HG03354 (cell line): ENCODE measurements around the gene OLFM1.

ENCODE experiments used
- ATAC-seq: cut with Tn5 transposase; IDR thresholded peaks from one replicate; pipeline ENCODE4 v1.9.1; 2021; ENCODE audit warnings: mild to moderate bottlenecking; ENCODE audit not compliant: unreplicated experiment, poor library complexity, severe bottlenecking

The OLFM1 gene

DNA sequence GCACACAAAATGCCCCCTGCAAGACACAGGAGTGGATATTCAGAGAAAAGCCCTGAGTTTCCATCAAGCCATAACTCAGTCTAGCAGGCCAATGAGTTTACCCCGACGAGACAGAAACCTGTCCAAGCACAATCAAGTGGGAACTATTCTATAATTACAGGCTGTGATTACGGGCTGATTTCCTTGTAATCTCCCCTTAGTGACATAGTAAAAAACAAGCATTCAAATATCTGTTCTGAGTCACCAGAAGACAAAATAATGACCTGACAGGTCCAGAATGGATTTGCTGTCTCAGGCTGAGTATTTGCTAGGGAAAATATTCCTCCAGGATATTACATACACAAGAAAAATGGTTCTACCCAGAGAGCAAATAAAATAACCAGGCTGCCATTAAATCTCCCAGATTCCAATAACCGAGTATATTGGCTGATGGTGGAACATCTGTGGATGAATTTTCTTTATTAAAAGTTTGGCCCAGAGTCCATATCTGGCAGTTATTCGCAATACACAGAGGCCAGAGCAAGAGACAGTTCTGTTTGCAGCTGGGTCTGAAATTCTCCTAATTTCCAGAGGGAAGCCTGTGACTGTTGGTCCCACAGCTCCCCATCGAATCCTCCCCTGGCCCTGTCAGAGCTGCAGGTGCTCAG lies 35.8 kb downstream of the OLFM1 start:
- no peak for ATAC-seq

DNA sequence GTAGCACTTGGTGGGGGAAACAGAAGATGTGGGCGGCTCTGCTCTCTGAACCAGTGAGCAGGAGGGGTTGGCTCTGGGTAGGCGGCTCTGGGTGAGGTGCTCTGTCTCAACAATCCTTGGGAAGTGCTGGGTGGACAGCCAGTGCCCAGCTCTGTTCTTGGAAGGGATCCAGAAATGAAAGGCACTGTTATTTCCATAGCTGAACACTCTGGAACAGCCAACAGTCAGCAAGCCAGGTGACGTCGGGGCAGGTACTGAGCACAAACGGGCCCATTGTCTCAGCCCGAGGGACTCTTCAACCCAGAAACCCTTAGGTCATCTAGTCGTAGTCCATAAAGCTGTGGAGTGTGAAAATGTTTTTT lies 36.3 kb downstream of the OLFM1 start:
- no peak for ATAC-seq

DNA sequence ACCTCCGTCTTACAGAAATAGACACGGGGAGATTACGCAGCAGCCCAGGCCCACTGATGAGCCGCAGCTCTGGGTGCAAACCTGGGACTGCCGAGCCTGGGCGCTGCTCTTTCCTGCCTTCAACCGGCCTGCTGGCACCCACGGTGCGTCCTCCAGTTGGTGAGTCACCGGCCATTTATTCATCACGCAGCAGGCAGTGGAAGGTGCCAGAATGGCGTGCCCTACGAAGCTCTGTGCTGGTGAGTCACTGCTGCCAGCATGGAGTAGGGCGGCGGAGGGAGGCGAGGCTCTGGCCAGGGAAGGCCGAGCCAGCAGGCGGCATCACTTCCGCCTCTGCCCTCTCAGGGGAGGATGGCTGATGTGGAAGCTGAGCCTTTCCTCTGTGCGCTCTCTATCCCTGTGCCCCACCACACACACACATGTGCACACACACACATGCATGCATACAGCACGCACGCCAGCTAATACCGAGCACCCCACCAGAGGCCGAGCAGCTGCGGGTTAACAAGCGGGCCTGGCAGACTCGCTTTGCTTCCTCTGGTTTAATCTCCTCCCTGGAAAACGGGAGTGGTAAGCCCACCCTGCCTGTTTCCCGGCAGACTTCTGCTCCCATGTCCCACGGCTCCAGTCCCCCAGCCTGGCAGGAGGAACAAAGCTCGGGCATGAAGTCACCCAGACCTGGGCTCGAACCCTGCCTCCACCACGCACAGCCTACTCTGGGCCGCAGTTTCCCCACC lies 39.2 kb downstream of the OLFM1 start:
- no peak for ATAC-seq

DNA sequence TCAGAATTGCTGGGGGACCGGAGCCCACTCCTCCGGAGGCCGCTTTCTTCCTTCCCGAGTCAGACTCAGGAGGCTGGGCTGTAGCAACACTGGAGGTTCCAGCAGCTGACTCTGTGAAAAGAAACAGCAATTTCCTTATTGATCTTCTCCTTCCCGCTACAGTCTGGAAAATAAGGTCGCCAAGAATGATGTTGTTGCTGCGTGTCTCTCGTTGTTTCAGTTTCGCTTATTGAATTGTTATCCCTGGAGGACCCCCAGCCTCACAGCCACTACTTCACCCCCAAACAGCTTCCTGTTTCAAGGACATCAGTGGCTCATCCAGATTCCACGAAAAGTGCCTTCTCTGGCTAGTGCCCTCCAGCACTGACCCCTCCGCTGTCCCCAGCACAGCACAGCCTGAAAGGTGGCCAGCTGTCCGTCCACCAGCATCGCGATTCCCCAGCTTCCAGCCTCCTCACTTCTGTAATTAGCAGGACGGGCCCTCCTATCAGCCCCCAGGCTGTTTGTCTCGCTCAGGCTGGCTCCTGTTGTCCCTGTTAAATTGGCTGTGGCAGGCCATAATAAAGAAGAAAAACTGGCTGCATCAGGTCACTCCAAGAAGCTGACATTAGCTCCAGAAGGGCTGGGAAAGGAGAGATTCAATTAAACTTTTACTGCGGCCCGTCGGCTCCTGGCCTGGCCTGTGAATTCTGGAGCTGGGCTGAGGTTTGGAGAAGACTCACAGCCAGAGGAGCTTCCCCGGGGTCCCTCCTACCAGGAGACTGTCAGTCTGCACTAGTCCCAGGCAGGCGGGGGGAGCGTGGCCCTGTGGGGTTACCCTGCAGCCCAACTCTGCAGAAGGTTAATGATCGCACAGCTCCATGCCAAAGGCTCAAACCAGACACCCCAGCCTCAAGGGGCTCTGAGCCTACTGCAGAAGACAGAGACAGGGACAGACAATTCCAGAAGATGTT lies 40.5 kb downstream of the OLFM1 start:
- no peak for ATAC-seq

DNA sequence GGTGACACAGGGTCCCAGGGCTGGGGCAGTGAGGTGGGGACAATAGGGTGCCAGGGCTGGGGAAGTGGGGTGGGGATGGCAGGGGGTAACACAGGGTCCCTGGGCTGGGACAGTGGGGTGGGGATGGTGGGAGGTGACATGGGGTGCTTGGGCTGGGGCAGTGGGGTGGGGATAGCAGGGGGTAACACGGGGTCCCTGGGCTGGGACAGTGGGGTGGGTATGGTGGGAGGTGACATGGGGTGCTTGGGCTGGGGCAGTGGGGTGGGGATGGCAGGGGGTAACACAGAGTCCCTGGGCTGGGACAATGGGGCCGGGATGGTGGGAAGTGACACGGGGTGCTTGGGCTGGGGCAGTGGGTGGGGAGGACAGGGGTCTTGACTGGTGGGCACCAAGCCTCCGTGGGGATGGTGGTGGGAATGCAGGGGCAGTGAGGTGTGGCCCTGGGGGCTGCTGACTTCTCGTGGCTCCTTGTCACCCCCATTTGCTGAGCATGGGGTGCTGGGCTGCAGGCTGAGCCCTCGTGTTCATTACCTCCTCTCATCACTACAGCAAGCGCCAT lies 41.7 kb downstream of the OLFM1 start:
- ATAC-seq = no peak

DNA sequence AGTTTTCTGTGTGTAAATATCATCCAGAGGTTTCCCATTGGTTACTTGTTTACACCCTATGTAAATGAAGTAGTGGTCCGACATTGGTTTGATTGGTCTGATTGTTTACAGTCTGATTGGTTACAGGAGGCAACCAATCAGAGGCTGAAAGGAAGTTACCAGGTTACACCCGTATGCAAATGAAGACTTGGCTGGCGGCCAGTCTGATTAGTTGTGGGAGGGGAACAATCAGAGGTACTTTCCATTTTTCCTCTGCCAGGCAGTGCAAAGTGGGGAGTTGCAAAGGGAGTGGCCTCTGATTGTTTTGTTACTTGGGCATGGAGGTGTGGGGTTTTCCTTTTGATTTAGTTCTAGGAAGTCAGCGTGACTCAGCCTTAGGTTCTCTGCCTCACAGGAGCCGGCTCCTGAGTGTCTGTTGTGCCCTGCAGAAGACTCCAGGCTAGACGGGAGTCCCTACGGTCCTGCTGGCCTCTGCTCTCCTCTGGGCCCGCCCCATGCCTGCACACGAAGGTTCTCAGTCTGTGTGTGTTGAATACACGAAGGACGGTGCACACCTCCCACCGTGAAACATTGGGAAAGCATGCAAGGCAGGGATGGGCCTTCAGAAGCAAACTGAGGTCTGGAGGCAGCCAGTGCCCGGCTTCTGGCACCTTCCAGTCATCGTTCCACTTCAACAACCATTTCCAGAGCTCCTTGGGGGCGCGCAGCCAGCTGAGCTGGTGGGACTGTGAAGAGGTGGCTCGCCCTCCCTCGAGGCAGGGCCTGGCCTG lies 42.9 kb downstream of the OLFM1 start:
- no peak for ATAC-seq

DNA sequence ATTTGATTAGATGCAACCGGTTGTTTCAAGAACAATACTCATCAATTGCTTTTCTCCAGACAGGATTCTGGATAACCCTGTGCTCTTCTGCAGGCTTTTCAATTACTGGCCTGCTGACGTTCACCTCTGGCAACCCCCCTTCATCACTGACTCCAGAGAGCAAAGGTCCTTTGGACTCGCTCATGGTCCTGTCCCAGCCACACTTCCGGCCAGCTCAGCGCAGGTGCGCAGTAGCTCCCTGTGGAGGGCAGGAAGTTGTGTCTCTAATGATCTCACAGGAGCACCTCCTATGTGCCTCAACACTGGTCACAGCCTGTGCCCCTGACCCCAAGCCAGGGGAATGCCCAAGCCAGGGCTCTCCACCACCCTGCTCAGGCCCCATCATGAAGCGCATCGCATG lies 44.0 kb downstream of the OLFM1 start:
- ATAC-seq = no peak

DNA sequence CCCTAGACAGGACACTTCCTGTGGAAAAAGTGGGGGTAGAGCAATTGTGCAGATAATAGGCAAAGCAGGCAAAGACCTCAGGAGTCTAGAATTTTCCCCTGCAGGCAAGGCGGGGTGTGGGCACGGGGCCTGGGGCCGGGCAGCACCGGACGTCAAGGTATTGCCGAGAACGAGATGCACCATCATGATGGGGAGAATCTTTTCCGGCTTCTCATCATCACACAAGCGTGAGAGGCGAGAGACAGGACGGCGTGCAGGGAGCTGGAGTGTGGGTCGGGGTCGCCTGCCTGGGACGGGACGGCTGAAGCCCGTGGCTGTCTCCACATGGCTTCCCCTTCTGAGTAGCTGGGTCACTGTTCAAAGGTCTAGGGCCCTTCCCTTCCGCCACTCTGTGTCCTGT lies 44.5 kb downstream of the OLFM1 start:
- ATAC-seq = no peak

DNA sequence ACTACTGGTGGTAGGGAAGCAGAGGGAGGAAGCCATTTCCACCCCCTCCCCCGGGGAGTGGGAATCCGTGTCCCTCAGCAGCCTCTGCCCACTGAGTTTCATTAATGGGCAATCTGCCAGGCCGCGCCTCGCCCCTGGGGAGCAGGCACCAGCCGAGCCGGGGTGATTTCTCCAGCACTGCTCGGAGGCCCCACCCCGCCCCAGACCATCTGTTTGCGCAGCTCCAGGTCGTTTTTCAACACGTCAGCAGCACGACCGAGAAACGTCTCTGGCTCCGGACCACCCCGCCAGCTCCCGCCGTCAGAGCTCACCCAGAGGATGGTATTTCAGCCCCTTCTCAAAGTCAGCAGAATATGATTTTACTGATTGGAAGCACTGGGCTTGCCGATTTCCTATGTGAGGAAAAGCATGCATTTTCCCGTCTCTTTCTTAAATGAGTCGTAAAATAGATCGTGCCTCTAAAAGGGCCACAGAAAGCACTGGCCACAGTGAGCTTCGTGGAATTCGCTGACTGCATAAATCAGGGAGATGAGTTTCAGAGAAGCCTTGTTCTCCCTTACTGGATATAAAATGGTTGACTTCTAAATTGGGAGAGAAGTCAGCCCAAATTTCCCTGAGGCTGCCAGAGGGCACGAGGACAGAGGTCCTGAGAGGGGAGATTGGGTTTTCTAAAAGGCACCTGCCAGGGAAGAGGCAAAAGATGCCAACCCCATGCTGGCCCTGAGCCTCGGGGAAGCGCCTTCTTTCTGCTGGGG lies 47.0 kb downstream of the OLFM1 start:
- no peak for ATAC-seq

DNA sequence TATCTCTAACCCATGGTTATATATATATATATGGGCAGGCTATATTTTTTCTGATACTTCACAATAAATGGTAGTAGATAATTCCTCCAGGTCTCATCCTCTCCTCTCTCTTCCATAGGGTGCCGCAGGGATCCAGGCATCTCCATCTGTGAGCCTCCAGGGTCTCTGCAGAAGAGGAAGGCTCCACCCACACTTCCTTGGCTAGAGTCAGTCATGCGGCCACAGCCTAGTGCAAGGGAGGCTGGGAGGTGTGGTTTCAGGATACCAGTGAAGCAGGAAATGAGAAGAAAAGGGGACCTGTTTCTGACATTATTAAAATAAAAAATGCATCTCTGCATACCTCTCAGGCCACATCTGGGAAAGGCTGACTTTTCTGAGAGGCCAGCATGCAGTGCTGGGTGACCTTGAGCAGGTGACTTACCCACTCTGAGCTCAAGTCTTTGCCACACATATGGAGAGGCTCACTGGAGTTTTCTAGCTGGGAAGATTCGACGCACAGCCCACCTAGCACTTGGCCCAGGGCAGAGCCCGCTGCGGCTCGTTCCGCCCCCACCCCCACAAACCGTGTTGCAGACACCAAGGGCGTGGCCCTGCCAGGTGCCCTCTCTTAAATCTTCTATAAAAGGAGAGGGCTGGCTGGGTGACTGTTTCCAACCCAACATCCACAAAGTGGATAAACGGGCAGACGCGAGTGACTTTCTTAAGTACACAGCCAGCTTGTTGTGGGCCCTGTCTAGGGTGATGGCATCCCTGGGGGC lies 47.9 kb downstream of the OLFM1 start:
- no peak for ATAC-seq

DNA sequence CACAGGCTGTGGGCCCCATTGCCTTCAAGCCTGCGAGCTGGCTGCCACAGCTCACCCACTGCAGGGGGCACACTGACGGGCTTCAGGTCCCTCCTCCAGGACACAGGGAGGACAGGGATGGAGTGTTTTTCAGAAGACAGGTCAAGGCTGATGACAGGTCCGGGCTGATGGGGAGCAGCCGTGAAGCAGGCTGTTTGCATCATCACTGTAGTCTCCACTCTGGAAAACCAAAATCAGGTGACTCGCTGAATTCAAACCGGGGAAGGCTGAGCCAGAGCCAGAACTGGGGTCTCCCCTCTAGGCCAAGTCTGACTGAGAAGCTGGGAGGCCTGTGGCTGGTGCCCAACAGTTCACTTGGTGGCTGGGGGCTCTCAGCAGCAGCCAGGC lies 48.5 kb downstream of the OLFM1 start:
- no peak for ATAC-seq

DNA sequence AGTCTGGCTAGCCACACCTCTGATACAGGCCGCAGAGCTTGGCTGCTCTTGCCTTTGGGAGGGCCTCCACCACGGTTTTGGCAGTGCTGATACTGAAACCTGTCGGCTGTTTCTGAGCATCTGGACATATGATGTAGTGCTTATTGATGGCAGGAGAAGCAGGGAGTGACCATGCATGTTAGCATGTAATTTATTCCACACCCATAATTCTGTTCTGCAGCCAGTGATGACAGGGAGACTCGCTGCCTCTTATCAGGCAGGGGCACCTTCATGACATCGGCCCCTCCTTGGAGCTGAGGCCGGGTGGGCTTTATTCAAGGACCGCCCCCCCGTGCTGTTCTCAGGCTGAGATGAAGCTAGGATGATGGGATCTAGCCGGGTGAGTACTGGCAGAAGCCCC lies 49.0 kb downstream of the OLFM1 start:
- ATAC-seq = no peak

DNA sequence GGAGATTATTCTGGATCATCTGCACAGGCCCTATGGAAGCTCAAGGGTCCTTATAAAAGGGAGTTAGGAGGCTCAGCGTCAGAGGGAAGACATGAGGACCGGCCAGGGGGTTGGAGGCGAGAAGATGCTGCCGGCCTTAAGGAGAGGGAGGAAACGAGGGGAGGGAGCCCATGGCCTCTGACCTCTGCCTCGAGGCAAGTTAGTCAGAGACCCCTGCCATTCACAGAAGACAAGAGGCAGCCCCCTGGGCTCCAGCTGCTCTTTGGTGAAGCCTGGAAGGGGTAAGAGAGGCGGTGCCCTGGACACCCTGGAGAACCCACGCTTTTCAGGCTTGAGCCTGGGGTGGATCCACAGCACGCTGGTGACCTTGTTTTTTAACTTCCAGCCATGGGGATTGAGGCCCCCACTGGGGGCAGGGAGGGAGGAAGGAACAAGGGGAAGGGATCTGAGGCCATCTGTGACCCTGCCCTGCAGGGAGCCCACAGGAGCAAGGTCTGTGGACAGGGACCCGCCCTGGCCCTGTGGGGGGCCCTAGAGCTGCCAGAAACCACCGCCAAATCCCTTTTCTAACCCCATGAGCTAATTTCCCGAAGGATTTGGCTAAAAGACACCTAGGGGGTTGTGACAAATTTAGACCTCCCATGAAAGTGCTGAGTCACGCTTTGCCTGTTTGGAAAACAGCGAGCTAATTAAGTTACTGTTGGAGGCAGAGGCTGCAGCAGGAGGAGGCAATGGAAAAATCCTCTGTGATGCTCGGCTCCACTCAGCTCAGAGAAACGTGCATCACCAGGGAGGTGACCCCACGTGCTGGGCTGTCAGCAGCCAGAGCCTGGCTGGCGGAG lies 49.7 kb downstream of the OLFM1 start:
- ATAC-seq = no peak

DNA sequence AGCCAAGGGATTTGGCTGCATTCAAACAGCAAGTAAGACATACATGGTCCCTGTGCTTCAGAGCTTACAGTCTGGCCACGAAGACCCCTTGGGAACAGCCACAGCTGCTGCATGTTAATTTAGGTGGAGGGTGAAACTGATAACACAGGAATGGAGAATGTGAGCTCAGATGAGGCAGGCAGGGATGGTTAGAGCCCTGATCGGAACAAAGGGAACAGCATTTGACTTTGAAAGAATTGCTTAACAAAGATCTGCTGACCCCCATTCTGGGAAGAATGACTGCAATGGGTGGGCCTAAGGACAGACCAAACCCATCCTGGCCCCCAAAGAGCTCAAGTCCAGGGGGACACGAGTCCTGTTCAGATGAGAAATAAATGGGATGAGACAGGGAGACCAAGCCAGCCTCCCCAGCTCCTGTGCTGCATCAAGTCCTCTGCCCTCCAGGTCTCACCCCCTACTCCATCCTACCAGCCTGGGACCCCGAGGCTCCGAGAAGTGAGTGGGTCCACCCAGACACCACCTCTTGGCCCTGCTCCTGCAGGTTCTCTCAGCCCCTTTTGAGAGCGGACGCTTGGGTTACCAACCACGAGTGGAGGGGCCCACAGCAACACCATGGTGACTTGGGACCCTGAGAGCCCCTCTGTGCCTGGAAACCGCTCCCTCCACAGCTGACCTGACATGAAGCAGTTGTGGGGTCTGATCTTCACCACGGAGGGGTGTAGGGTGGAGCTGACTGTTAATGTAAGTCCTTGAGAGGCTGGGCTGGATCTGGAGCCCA lies 50.8 kb downstream of the OLFM1 start:
- ATAC-seq = no peak

DNA sequence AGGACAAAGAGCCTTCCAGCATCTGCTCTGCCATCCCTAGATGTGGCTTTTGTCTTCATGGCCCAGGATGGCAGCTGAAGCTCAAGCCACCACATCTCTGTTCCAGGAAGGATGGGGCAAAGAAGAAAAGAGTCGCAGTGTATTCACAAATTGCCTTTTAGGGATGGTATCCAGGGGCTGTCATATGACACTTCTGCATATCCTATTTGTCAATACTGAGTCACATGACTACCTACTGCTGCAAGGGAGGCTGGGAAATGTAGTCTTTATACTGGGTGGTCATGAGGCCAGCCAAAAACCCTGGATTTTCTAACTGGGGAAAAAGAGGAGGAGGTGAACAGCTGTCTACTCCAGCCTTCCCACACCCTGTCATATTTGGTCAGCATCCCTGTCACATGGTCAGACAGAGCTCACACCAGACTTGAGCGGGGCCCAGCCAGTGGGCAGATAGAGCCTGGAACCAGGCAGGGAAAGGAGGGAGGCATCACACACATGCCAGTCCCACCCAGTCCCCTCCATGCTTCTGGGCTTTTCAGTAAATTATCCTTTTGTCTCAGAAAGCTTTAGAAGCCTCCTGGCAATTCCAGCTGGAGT lies 52.0 kb downstream of the OLFM1 start:
- ATAC-seq = no peak

DNA sequence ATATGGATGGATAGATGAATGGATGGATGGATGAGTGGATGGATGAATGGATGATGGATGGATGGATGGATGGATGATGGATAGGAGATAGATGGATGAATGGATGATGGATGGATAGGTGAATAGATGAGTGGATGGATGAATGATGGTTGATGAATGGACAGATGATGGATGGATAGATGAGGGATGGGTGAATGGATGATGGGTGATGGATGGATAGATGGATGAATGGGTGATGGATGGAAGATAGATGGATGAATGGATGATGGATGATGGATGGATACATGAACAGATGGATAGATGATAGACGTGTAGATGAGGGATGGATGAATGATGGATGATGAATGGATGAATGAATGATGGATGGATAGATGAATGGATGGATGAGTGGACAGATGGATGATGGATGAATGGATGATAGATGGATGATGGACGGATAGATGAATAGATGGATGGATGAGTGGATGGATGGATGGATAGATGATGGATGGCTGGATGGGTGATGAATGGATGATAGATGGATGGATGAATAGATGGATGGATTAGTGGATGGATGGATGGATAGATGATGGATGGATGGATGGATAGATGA lies 53.8 kb downstream of the OLFM1 start:
- no peak for ATAC-seq
